SU-DHL-6 (cell line): ENCODE data around the gene CACNB1.

Experiments
- H2AFZ ChIP-seq: fragments of 200-600 bp; sonication (generic); 2 replicates; pipeline ENCODE4 v1.6.1; 2014; ENCODE audit warnings: low read depth, mild to moderate bottlenecking, moderate library complexity, mixed read lengths, antibody characterized with exemption, low read length; ENCODE audit not compliant: severe bottlenecking
- H3F3A ChIP-seq: fragments of 200-600 bp; shearing (Covaris generic); 2 replicates; pipeline ENCODE4 v1.6.0; 2016; ENCODE audit warnings: antibody characterized with exemption, mild to moderate bottlenecking; ENCODE audit not compliant: insufficient read depth
- H3K27ac ChIP-seq: fragments of 200-600 bp; sonication (generic); 2 replicates; pipeline ENCODE4 v1.5.1; 2016; ENCODE audit warnings: low read depth, mild to moderate bottlenecking, low read length, moderate library complexity, mixed read lengths
- H3K27me3 ChIP-seq: fragments of 200-600 bp; sonication (generic), shearing (Covaris generic); 2 replicates; pipeline ENCODE4 v1.6.0; 2014; ENCODE audit warnings: mild to moderate bottlenecking, low read length
- H3K36me3 ChIP-seq: fragments of 200-600 bp; sonication (generic); 2 replicates; pipeline ENCODE4 v1.6.1; 2014; ENCODE audit warnings: mild to moderate bottlenecking, low read length, mixed read lengths
- H3K4me2 ChIP-seq: fragments of 300-600, 200-600 bp; shearing (Covaris generic), sonication (generic); 2 replicates; pipeline ENCODE4 v1.6.0; 2014; ENCODE audit warnings: low read length, low read depth, mild to moderate bottlenecking; ENCODE audit not compliant: poor library complexity, severe bottlenecking
- H3K4me3 ChIP-seq: fragments of 200-600 bp; sonication (generic); 2 replicates; pipeline ENCODE4 v1.5.1; 2014; ENCODE audit warnings: antibody characterized with exemption, low read length, mild to moderate bottlenecking, mixed read lengths; ENCODE audit not compliant: insufficient read depth, poor library complexity, severe bottlenecking
- H3K79me2 ChIP-seq: fragments of 200-600 bp; sonication (generic); 2 replicates; pipeline ENCODE4 v1.6.1; 2014; ENCODE audit warnings: mild to moderate bottlenecking, low read length, moderate library complexity; ENCODE audit not compliant: insufficient read depth
- H3K9ac ChIP-seq: fragments of 200-600 bp; sonication (generic); 2 replicates; pipeline ENCODE4 v1.7.0; 2014; ENCODE audit warnings: mild to moderate bottlenecking, low read length
- H3K9me2 ChIP-seq: fragments of 200-600 bp; sonication (generic); replicated peaks from 2 replicates; pipeline ENCODE4 v1.6.1; 2014; ENCODE audit warnings: low read length; ENCODE audit not compliant: insufficient read depth
- H3K9me3 ChIP-seq: fragments of 200-600 bp; sonication (generic); 2 replicates; pipeline ENCODE4 v1.6.1; 2014; ENCODE audit warnings: low read length, mixed read lengths; ENCODE audit not compliant: insufficient read depth
- H4K20me1 ChIP-seq: fragments of 200-600 bp; sonication (generic); 2 replicates; pipeline ENCODE4 v1.6.1; 2014; ENCODE audit warnings: low read depth, mild to moderate bottlenecking, antibody characterized with exemption, low read length, moderate library complexity, mixed read lengths
- CTCF ChIP-seq: fragments of 200-600 bp; sonication (generic); IDR thresholded peaks from one replicate; pipeline ENCODE4 v1.5.1; 2017; ENCODE audit warnings: antibody characterized with exemption, mild to moderate bottlenecking, low read length, moderate library complexity; ENCODE audit not compliant: insufficient read depth, poor library complexity, severe bottlenecking
- EZH2phosphoT487 ChIP-seq: fragments of 200-600 bp; sonication (generic), shearing (Covaris generic); conservative IDR thresholded peaks from 2 replicates; pipeline ENCODE4 v1.6.1; 2018; ENCODE audit warnings: mild to moderate bottlenecking, antibody characterized with exemption, low read length, moderate library complexity, mixed read lengths

CACNB1 gene

DNA sequence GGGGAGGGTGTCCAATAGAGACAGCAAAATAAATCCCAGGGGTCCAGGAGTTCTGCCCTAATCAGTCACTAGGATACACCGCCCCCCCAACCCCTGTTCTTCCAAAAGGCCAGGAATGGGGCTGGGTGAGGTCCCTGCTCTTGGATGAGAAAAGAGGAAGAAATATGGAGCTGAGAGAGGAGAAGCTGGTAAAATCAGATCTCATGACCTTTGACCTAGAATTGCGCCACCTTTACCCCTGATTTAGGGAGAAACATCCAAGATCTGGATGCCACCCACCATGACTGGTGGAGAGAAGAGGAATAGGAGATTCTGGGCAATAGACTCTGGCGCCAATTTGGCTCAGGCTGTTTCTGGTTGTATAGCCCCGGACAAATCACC lies 707 bp upstream of the CACNB1 start:
- H2AFZ ChIP-seq: peak overlapping the region; percentile 49
- peaks cover 37% of the 10 kb centered on the region for H3K79me2 ChIP-seq

GRCh38 chr17:39196808-39197291 lies 619 bp downstream of the CACNB1 start:
- Histone ChIP-seq H3K27me3 (no peaks in the 10 kb centered on the region), H3K27ac (peak overlapping the region; percentile 65), H2AFZ (peak overlapping the region; percentile 43), H3K9me3 (no peaks in the 10 kb centered on the region), H3K79me2 (peaks cover 30% of the 10 kb centered on the region), H3K9ac (peak overlapping the region; percentile 88), H3K4me2 (peak overlapping the region; percentile 74), H3K4me3 (peak overlapping the region; percentile 89), H3F3A (peaks cover 30% of the 10 kb centered on the region), H3K36me3 (peaks cover 11% of the 10 kb centered on the region), H4K20me1 (no peaks in the 10 kb centered on the region; the same call in 1 of the 2 replicates), H3K9me2 (no peaks in the 10 kb centered on the region)
- TF ChIP-seq CTCF (no peak), EZH2phosphoT487 (no peak)

More for the DNA sequence above, 707 bp upstream of the CACNB1 start:
- peak overlapping the region; percentile 74 for H3K4me2 ChIP-seq
- peaks cover 6% of the 10 kb centered on the region; the same call in 1 of the 2 replicates for H4K20me1 ChIP-seq
- H3K9me3 ChIP-seq: no peaks in the 10 kb centered on the region
- no peaks in the 10 kb centered on the region for H3K27me3 ChIP-seq
- H3K36me3 ChIP-seq: peaks cover 22% of the 10 kb centered on the region
- H3K9ac ChIP-seq: peak overlapping the region; percentile 88
- peak overlapping the region; percentile 89 for H3K4me3 ChIP-seq
- H3K9me2 ChIP-seq: no peaks in the 10 kb centered on the region
- peaks cover 41% of the 10 kb centered on the region for H3F3A ChIP-seq
- TF ChIP-seq EZH2phosphoT487 (no peak), CTCF (no peak)
- peak overlapping the region; percentile 48 for H3K27ac ChIP-seq

- Histone ChIP-seq H3K79me2 (peaks cover 25% of the 10 kb centered on the region), H3K4me3 (peak overlapping the region; percentile 89), H3K9me3 (no peaks in the 10 kb centered on the region), H4K20me1 (no peaks in the 10 kb centered on the region), H3K9ac (peak overlapping the region; percentile 11; the same call in 1 of the 2 replicates), H2AFZ (no peak overlapping the region), H3K27ac (peak overlapping the region; percentile 26), H3K27me3 (no peaks in the 10 kb centered on the region), H3F3A (peaks cover 24% of the 10 kb centered on the region), H3K9me2 (no peaks in the 10 kb centered on the region), H3K4me2 (peak overlapping the region; percentile 74), H3K36me3 (peaks cover 8% of the 10 kb centered on the region; the same call in 1 of the 2 replicates)
- no peak for TF ChIP-seq CTCF
- no peak for TF ChIP-seq EZH2phosphoT487
Measured at GRCh38 chr17:39196241-39196807, 1.1 kb downstream of the CACNB1 start.
